Right lobe of liver (tissue), 6 donors: ENCODE data around the gene ATPAF1. TPM values are rescaled to one million over a fixed set of nuclear protein-coding genes. Genes with fewer than 3 reads are reported as not detected.

Experiments used
- ATAC-seq, 4 donors: fragments of 200-7000 bp; cut with Tn5 transposase; one replicate each; pipeline ENCODE4 v1.9.1; 2020; ENCODE audit warnings: mild to moderate bottlenecking in 4 of 4, moderate library complexity in 4 of 4
- DNase-seq, 3 donors: peaks; one replicate each; pipeline ENCODE4 v3.0.0-alpha.2; 2020
- H3K27ac ChIP-seq, 3 donors: fragments of 200-600 bp; one replicate each; pipeline ENCODE4 v1.8.0; 2022
- H3K27me3 ChIP-seq, 2 donors: fragments of 200-600 bp; one replicate each; pipeline ENCODE4 v1.8.0; 2022
- H3K36me3 ChIP-seq, 4 donors: fragments of 200-600 bp; sonication (generic) in 1 of 4; one replicate each; pipeline versions ENCODE4 v1.5.1 to v1.8.0; 2017 to 2022; ENCODE audit warnings: control low read depth in 1 of 4
- H3K4me1 ChIP-seq, 4 donors: fragments of 200-600 bp; sonication (generic) in 1 of 4; one replicate each; pipeline versions ENCODE4 v1.5.1 to v1.8.0; 2017 to 2022; ENCODE audit warnings: control low read depth in 1 of 4
- H3K4me3 ChIP-seq, 3 donors: fragments of 200-600 bp; one replicate each; pipeline ENCODE4 v1.8.0; 2022
- H3K9me3 ChIP-seq, 4 donors: fragments of 200-600 bp; sonication (generic) in 1 of 4; one replicate each; pipeline versions ENCODE4 v1.5.1 to v1.8.0; 2017 to 2022; ENCODE audit warnings: control low read depth in 1 of 4
- CTCF ChIP-seq, 4 donors: fragments of 200-600 bp in 3 of 4; fragments of 450-650 bp in 1 of 4; IDR thresholded peaks; one replicate each; pipeline versions ENCODE4 v1.5.1 to v1.8.0; 2016 to 2022; ENCODE audit warnings: antibody characterized with exemption in 4 of 4, mild to moderate bottlenecking in 2 of 4
- POLR2A ChIP-seq: fragments of 450-650 bp; IDR thresholded peaks from one replicate; pipeline ENCODE4 v1.6.1; 2017; ENCODE audit warnings: antibody characterized with exemption, mild to moderate bottlenecking
- WGBS: methylation state at CpG from one replicate; pipeline ENCODE4 v1.1.6; 2018; ENCODE audit warnings: low coverage, low lambda C conversion rate; ENCODE audit not compliant: insufficient coverage; ENCODE audit errors: missing lambda C conversion rate; 5-methylcytosine and 5-hydroxymethylcytosine counted together
- intact Hi-C, 2 donors: fragments of 100-400 bp; cut with DNase I; formaldehyde crosslinking; loops; one replicate each; pipeline versions ENCODE4 v1.11.2 to v1.14.1; 2022
- total RNA-seq, 6 experiments: library from RNA; depleted of rRNA in 2 of 6; stranded (reverse); fragments of >200 nt in 2 of 6; fragmentation: NEBNext Ultra II Directional in 3 of 6; extraction: Animal tissue kit (Norgen Biotek cat#: 25700) in 3 of 6; gene quantifications; one replicate each; pipeline versions ENCODE4 v1.1.0 to v1.2.4, GENCODE V29; 2016 to 2023
- donor health status: DM: no; HTN: yes; CAD: no.
- donor health status: DM: no; HTN: no; CAD: no.
- donor health status: DM: no; HTN: no; CAD: no.
- donor health status: DM: no; HTN: yes; CAD: no.
- donor health status: DM: no; HTN: yes; CAD: no.

The ATPAF1 gene
- total RNA-seq, 6 experiments from 2014 or later = 34.9 to 57.1 (median 42.1) TPM

- TF ChIP-seq CTCF (IDR thresholded peaks at IDR 0.05) (no peak), POLR2A (no peak)
These were observed 50.9 kb downstream of the ATPAF1 start for GRCh38 chr1:46617108-46617800.

GRCh38 chr1:46616277-46617107, 51.7 kb downstream of the ATPAF1 start, which contains the start of gene MOB3C:
MOB3C (minus strand) TSS chr1:46616811; CDS start chr1:46613321, 3,490 bp downstream.
- 1% methylated on average over 12 of the region's 62 CpGs for WGBS
- Histone ChIP-seq H3K4me1 (peaks cover 0 to 22% (median 4%) of the 10 kb centered on the region in 4 donors), H3K36me3 (no peaks in the 10 kb centered on the region), H3K27me3 (no peaks in the 10 kb centered on the region), H3K9me3 (no peaks in the 10 kb centered on the region), H3K4me3 (peak within 1 kb of the TSS; percentile 49 to 90 (median 71)), H3K27ac (peak within 1 kb of the TSS; percentile 66 to 82 (median 78))
- intact Hi-C loops = no loop called here
- peak; percentile 88 for TF ChIP-seq POLR2A
- TF ChIP-seq CTCF (IDR thresholded peaks at IDR 0.05) = no peak
- ATAC-seq (peak; percentile 88 to 95 (median 94)), DNase-seq (peak; percentile 86 to 89 (median 86))

More at GRCh38 chr1:46617108-46617800, 50.9 kb downstream of the ATPAF1 start:
- peaks cover 0 to 22% (median 4%) of the 10 kb centered on the region in 4 donors for H3K4me1 ChIP-seq
- H3K9me3 ChIP-seq = no peaks in the 10 kb centered on the region
- peak overlapping the region; percentile 66 to 82 (median 78) for H3K27ac ChIP-seq
- intact Hi-C loops = no loop called here
- H3K27me3 ChIP-seq = no peaks in the 10 kb centered on the region
- ATAC-seq = peak; percentile 7 to 57 (median 27)
- 34% methylated on average over 4 of the region's 10 CpGs for WGBS
- H3K36me3 ChIP-seq = no peaks in the 10 kb centered on the region
- no peak for DNase-seq
- peak overlapping the region; percentile 49 to 90 (median 71) for H3K4me3 ChIP-seq

GRCh38 chr1:46615735-46616134, 52.4 kb downstream of the ATPAF1 start:
- peak overlapping the region; percentile 66 to 82 (median 78) for H3K27ac ChIP-seq
- no peaks in the 10 kb centered on the region for H3K27me3 ChIP-seq
- DNase-seq (peak in 1 of 3 donors; percentile 47), ATAC-seq (no peak)
- no peak for TF ChIP-seq POLR2A
- TF ChIP-seq CTCF (IDR thresholded peaks at IDR 0.05) = no peak
- WGBS = 50% methylated on average over 2 of the region's 3 CpGs
- H3K36me3 ChIP-seq = peaks cover 0 to 2% (median 0%) of the 10 kb centered on the region in 4 donors
- H3K9me3 ChIP-seq = no peaks in the 10 kb centered on the region
- H3K4me3 ChIP-seq = peak overlapping the region; percentile 49 to 90 (median 71)
- intact Hi-C loops = no loop called here
- H3K4me1 ChIP-seq = peaks cover 0 to 22% (median 4%) of the 10 kb centered on the region in 4 donors

GRCh38 chr1:46615088-46615487, 53.1 kb downstream of the ATPAF1 start:
- no peak overlapping the region for H3K27ac ChIP-seq

More at GRCh38 chr1:46615088-46615487, 53.1 kb downstream of the ATPAF1 start:
- no peaks in the 10 kb centered on the region for H3K27me3 ChIP-seq
- no peak for ATAC-seq
- 100% methylated on average over 2 of the region's 2 CpGs for WGBS
- intact Hi-C loops = no loop called here
- peaks cover 0 to 8% (median 0%) of the 10 kb centered on the region in 4 donors for H3K36me3 ChIP-seq
- no peak for TF ChIP-seq CTCF (IDR thresholded peaks at IDR 0.05)
- peaks cover 0 to 22% (median 4%) of the 10 kb centered on the region in 4 donors for H3K4me1 ChIP-seq
- no peak for DNase-seq
- no peak overlapping the region for H3K4me3 ChIP-seq
- no peaks in the 10 kb centered on the region for H3K9me3 ChIP-seq
